Esophagus muscularis mucosa (tissue), 4 donors: Measurements from ENCODE around the gene HLA-DPA1.

Experiments
- CTCF ChIP-seq, 3 experiments: fragments of 200-600 bp in 2 of 3; fragments of 450-650 bp in 1 of 3; sonication (generic) in 2 of 3; IDR thresholded peaks; one replicate each; pipeline ENCODE4 v1.5.1; 2017 to 2019; ENCODE audit warnings: antibody characterized with exemption in 3 of 3, mild to moderate bottlenecking in 2 of 3, moderate library complexity in 1 of 3
- EP300 ChIP-seq: sonication (generic); formaldehyde crosslinking; IDR thresholded peaks from one replicate; pipeline ENCODE4 v1.6.1; 2017; ENCODE audit warnings: antibody characterized with exemption
- POLR2AphosphoS5 ChIP-seq, 2 donors: sonication (generic); formaldehyde crosslinking; IDR thresholded peaks; one replicate each; pipeline ENCODE4 v1.6.1; 2017; ENCODE audit warnings: antibody characterized with exemption in 2 of 2

GRCh38 chr6:33118525-33119123 is 45.2 kb upstream of the HLA-DPA1 start:
- TF ChIP-seq CTCF (IDR thresholded peaks at IDR 0.05) (peak; percentile 83 to 85 (median 85)), POLR2AphosphoS5 (IDR thresholded peaks at IDR 0.05) (no peak), EP300 (no peak)
